DND-41 (cell line): Measurements from ENCODE around the gene MAFB.

Experiments used
- EZH2 ChIP-seq: IDR thresholded peaks from 3 replicates; pipeline ENCODE4 v1.6.1; 2012; ENCODE audit warnings: borderline replicate concordance, low read depth, mild to moderate bottlenecking, moderate library complexity, low read length, inconsistent platforms; ENCODE audit not compliant: severe bottlenecking
- TF ChIP-seq, protein P1 (sequence below): IDR thresholded peaks from 2 replicates; pipeline ENCODE4 v1.5.1; 2012; ENCODE audit warnings: borderline replicate concordance, low read length, moderate library complexity, mild to moderate bottlenecking; ENCODE audit not compliant: poor library complexity, severe bottlenecking; ENCODE audit errors: extremely low read depth

DNA sequence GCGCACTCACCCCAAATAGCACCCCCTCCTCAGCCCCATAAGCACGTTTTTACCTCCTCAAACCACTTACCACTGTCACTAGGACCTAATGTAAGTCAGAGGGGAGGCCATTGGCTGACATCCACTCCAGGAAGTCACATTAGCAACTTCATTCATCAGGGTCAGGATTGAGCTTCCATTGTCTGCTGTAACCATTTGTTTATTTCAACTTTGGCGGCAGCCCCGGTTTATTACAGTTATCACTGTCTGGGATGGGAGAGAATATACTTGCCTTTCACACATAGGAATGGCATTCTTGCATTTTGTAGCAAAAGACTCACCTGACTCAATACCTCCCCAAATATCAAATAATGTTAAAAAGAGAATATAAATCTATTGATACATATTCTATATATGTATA is 38.3 kb downstream of the MAFB start:
- no peak for TF ChIP-seq EZH2
- TF ChIP-seq, protein P1, sequence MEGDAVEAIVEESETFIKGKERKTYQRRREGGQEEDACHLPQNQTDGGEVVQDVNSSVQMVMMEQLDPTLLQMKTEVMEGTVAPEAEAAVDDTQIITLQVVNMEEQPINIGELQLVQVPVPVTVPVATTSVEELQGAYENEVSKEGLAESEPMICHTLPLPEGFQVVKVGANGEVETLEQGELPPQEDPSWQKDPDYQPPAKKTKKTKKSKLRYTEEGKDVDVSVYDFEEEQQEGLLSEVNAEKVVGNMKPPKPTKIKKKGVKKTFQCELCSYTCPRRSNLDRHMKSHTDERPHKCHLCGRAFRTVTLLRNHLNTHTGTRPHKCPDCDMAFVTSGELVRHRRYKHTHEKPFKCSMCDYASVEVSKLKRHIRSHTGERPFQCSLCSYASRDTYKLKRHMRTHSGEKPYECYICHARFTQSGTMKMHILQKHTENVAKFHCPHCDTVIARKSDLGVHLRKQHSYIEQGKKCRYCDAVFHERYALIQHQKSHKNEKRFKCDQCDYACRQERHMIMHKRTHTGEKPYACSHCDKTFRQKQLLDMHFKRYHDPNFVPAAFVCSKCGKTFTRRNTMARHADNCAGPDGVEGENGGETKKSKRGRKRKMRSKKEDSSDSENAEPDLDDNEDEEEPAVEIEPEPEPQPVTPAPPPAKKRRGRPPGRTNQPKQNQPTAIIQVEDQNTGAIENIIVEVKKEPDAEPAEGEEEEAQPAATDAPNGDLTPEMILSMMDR: no peak
